Vagina (tissue), 2 donors: ENCODE data around the gene SMURF1.

Experiments
- CTCF ChIP-seq, 3 experiments: fragments of 450-650 bp in 2 of 3; fragments of 200-600 bp in 1 of 3; sonication (generic) in 1 of 3; IDR thresholded peaks; one replicate each; pipeline ENCODE4 v1.5.1; 2017 to 2019; ENCODE audit warnings: antibody characterized with exemption in 3 of 3, mild to moderate bottlenecking in 2 of 3, moderate library complexity in 2 of 3
- POLR2A ChIP-seq, 2 donors: fragments of 450-650 bp; IDR thresholded peaks; one replicate each; pipeline ENCODE4 v1.6.1; 2017; ENCODE audit warnings: antibody characterized with exemption in 2 of 2, mild to moderate bottlenecking in 2 of 2, moderate library complexity in 2 of 2
- POLR2AphosphoS5 ChIP-seq, 2 donors: sonication (generic); formaldehyde crosslinking; IDR thresholded peaks; one replicate each; pipeline ENCODE4 v1.9.0; 2017; ENCODE audit warnings: antibody characterized with exemption in 2 of 2, mild to moderate bottlenecking in 2 of 2, low read depth in 1 of 2; ENCODE audit not compliant: insufficient read depth in 1 of 2

- no peak for TF ChIP-seq POLR2AphosphoS5 (IDR thresholded peaks at IDR 0.05; ENCODE audit: insufficient read depth in 1 of 2, low read depth in 1 of 2)
- no peak for TF ChIP-seq CTCF (IDR thresholded peaks at IDR 0.05)
- no peak for TF ChIP-seq POLR2A (IDR thresholded peaks at IDR 0.05)
Observed at GRCh38 chr7:98994046-98994944, 149.6 kb downstream of the SMURF1 start.
